Neural crest cell (in vitro differentiated cells): Measurements from ENCODE around the gene GRIN1. TPM values are rescaled to one million over a fixed set of nuclear protein-coding genes. Genes with fewer than 3 reads are reported as not detected.

ENCODE experiments used
- DNase-seq: peaks from one replicate; pipeline ENCODE4 v3.0.0; 2021; ENCODE audit warnings: low read depth, mixed read lengths, low spot score
- H3K27ac Mint-ChIP-seq: one replicate; pipeline ENCODE4 v1.8.0; 2021; ENCODE audit warnings: mild to moderate bottlenecking, mixed read lengths; ENCODE audit not compliant: unreplicated experiment
- H3K27me3 Mint-ChIP-seq: 2 replicates; pipeline ENCODE4 v1.8.0; 2021; ENCODE audit warnings: low read depth, mild to moderate bottlenecking, mixed read lengths
- H3K36me3 Mint-ChIP-seq: 2 replicates; pipeline ENCODE4 v1.8.0; 2021; ENCODE audit warnings: low read depth, mild to moderate bottlenecking, mixed read lengths
- H3K4me1 Mint-ChIP-seq: 2 replicates; pipeline ENCODE4 v1.8.0; 2021; ENCODE audit warnings: mixed read lengths
- H3K4me3 Mint-ChIP-seq: one replicate; pipeline ENCODE4 v1.8.0; 2021; ENCODE audit warnings: mild to moderate bottlenecking, mixed read lengths
- H3K9me3 Mint-ChIP-seq: 2 replicates; pipeline ENCODE4 v1.8.0; 2021; ENCODE audit warnings: mixed read lengths
- CTCF ChIP-seq: fragments of 200-600 bp; sonication (generic); conservative IDR thresholded peaks from 2 replicates; pipeline ENCODE4 v1.5.0; 2021; ENCODE audit warnings: antibody characterized with exemption, mild to moderate bottlenecking
- total RNA-seq: library from RNA; stranded (reverse); gene quantifications from 2 replicates; pipeline ENCODE4 v1.2.1, GENCODE V29; 2021

Gene GRIN1
- total RNA-seq, 1 donor from 2014 or later: 0.44 TPM

DNA sequence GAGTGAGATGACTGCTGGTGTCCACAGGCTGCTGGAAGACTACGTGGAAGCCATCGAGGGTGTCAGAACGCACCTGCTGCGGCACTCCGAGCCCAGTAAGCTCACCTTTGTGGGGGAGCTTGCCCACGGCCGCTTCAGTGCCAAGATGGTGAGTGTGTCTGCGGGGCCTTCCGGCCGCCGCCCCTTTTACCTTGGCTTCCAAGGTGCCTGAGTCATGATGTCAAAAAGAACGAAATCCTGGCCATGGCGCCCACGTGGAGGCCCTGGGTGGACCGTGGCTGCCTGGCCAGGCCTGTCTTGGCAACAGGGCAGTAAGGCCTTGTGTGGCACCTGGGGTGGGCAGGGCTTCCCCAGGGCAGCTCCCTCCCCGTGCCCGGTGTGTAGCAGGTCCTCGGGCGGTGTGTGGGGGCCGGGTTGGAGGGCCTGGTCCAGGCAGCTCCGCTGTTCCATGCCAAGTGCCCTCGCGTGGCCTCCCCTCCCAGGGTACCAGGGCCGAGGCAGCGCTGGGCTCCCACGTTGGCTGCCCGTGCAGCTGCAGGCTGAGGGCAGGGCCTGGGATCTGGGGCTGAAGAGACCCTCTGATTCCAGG, 32.2 kb upstream of the GRIN1 start:
- Mint-ChIP-seq H3K9me3 (no peaks in the 10 kb centered on the region), H3K36me3 (no peaks in the 10 kb centered on the region), H3K4me3 (no peak overlapping the region), H3K4me1 (no peaks in the 10 kb centered on the region), H3K27ac (no peak overlapping the region), H3K27me3 (no peaks in the 10 kb centered on the region)
- DNase-seq: no peak
- no peak for TF ChIP-seq CTCF

DNA sequence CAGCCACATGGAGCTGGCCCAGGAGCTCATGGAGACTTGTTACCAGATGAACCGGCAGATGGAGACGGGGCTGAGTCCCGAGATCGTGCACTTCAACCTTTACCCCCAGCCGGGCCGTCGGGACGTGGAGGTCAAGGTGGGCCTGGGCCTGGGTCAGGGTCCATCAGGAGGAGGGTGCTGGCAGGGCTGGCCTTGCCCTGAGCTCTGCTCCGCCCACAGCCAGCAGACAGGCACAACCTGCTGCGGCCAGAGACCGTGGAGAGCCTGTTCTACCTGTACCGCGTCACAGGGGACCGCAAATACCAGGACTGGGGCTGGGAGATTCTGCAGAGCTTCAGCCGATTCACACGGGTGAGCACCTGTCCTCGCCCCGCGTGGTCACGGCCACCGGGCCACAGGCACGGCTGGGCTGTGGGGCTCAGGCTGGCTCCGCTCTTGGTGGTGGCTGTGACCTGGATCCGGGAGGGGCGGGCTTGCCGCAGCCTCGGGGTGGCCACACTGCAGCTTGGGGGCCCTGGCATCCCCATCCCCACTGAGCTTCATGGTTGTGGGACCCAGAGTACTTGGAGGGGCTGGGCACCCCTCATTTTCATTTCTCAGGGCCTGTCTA, 31.5 kb upstream of the GRIN1 start:
- Mint-ChIP-seq H3K9me3 (no peaks in the 10 kb centered on the region), H3K36me3 (no peaks in the 10 kb centered on the region), H3K27ac (no peak overlapping the region), H3K4me1 (no peaks in the 10 kb centered on the region), H3K27me3 (no peaks in the 10 kb centered on the region), H3K4me3 (no peak overlapping the region)
- DNase-seq: no peak
- no peak for TF ChIP-seq CTCF

DNA sequence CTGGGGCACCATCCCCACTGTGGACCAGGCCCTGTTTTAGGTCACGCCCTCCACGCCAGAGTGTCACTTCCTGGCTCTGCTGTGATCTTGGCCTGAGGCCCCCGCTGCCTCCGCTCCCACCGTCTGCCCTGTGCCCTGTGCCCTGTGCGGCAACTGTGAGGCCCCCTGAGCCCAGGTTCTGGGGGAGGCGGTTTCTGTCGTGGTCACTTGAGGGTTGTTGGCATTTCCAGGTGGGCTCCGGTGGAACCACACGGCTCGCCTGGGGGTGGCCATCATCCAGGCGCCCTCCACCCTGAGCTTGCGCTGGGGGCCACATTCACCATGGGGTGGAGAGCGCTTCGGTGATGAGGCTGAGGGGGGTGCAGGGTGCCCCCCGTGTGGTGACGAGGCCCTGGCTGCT, 31.0 kb upstream of the GRIN1 start:
- no peak for TF ChIP-seq CTCF
- no peaks in the 10 kb centered on the region for H3K36me3 Mint-ChIP-seq
- no peak overlapping the region for H3K27ac Mint-ChIP-seq
- no peak for DNase-seq
- peaks cover 1% of the 10 kb centered on the region for H3K27me3 Mint-ChIP-seq
- H3K4me1 Mint-ChIP-seq: no peaks in the 10 kb centered on the region
- no peaks in the 10 kb centered on the region for H3K9me3 Mint-ChIP-seq
- no peak overlapping the region for H3K4me3 Mint-ChIP-seq

DNA sequence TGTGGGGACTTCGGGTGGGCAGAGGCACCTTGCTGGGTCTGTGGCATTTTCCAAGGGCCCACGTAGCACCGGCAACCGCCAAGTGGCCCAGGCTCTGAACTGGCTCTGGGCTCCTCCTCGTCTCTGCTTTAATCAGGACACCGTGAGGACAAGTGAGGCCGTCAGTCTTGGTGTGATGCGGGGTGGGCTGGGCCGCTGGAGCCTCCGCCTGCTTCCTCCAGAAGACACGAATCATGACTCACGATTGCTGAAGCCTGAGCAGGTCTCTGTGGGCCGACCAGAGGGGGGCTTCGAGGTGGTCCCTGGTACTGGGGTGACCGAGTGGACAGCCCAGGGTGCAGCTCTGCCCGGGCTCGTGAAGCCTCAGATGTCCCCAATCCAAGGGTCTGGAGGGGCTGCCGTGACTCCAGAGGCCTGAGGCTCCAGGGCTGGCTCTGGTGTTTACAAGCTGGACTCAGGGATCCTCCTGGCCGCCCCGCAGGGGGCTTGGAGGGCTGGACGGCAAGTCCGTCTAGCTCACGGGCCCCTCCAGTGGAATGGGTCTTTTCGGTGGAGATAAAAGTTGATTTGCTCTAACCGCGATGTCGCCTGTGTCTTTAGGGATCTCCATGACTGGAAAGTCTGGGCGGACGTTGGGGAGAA, 30.2 kb upstream of the GRIN1 start:
- no peaks in the 10 kb centered on the region for H3K4me1 Mint-ChIP-seq
- no peaks in the 10 kb centered on the region for H3K9me3 Mint-ChIP-seq
- no peak overlapping the region for H3K4me3 Mint-ChIP-seq
- no peak for DNase-seq
- H3K27me3 Mint-ChIP-seq: peaks cover 7% of the 10 kb centered on the region
- H3K27ac Mint-ChIP-seq: no peak overlapping the region
- no peak for TF ChIP-seq CTCF
- H3K36me3 Mint-ChIP-seq: no peaks in the 10 kb centered on the region

DNA sequence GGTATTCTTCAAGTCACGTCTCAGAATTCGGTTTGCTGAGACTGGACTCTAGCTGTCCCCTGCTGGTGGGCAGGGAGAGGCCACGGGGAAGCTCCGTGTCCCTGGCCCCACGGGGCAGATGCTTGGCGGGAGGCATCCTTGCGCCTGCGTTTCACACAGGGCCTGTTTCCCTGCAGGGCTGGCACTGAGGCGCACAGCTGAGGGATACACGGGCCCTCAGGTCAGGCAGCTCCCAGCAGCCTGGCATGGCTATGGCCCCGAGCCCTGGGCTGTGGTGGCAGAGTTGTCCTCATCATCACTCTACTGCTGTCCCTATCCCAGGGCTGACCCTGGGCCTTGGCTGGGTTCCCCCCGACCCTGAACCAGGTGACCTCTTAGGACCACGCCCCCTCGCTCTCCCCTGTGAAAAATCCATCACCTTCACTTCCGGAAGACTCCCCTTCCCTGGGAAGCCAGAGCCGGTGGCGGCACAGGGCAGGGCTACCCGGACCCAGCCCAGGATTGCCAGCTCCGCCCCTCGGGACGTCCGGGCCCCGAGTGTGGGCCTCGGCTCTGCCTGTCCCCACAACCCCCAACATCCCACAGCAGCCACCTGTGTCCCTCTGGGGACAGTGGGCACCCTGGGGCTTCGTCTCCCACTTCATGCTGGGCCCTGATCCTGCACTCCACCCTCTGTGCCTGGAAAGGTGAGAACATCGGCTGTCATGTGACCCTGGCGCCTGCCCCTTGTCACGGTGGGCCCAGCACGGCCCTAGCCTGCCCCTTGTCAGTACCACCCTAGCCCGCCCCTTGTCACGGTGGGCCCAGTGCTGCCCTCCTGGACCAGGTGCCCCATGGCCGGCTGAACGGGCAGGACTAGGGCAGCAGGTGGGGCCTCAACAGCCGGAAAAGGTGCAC, 29.5 kb upstream of the GRIN1 start:
- no peak overlapping the region for H3K27ac Mint-ChIP-seq
- H3K9me3 Mint-ChIP-seq: no peaks in the 10 kb centered on the region
- no peaks in the 10 kb centered on the region for H3K4me1 Mint-ChIP-seq
- H3K27me3 Mint-ChIP-seq: peaks cover 7% of the 10 kb centered on the region
- no peak for TF ChIP-seq CTCF
- DNase-seq: no peak
- no peak overlapping the region for H3K4me3 Mint-ChIP-seq
- H3K36me3 Mint-ChIP-seq: no peaks in the 10 kb centered on the region
